ENCODE measurements around the gene UBE2F. TPM values are rescaled to one million over a fixed set of nuclear protein-coding genes. Genes with fewer than 3 reads are reported as not detected.

UBE2F gene
- total and polyA plus RNA-seq, 9 of the 15 experiments (the other 6 are each of a cell fraction or from before 2014, with no cell fraction given), result 18.1 to 88.1 (median 53.0) TPM

- Histone ChIP-seq H3K27ac (ENCODE audit: extremely low read depth, low read depth, low read length) (no peak overlapping the region; the same call in 2 of the 3 replicates), H3K9me1 (ENCODE audit: control insufficient read depth, insufficient read depth, low read length) (no peaks in the 10 kb centered on the region), H3K4me3 (no peak overlapping the region), H3K4me1 (replicated peaks in 1 of 2; ENCODE audit: control insufficient read depth in 2 of 2, insufficient read depth in 2 of 2, low read length in 2 of 2) (peaks cover 0 to 5% of the 10 kb centered on the region in 2 experiments; a peak in 1 of 5 replicates), H4K20me1 (replicated peaks; ENCODE audit: control insufficient read depth, insufficient read depth, low read length) (no peaks in the 10 kb centered on the region), H3K36me3 (ENCODE audit: control insufficient read depth, insufficient read depth, low read length) (peaks cover 65% of the 10 kb centered on the region), H3K9ac (ENCODE audit: insufficient read depth in 1 of 2, low read depth in 2 of 2, low read length in 2 of 2) (no peak overlapping the region), H3K79me2 (ENCODE audit: control insufficient read depth, insufficient read depth, low read length) (peaks cover 2% of the 10 kb centered on the region; the same call in 2 of the 3 replicates), H3K9me3 (replicated peaks; ENCODE audit: control insufficient read depth, insufficient read depth, low read depth, low read length) (no peaks in the 10 kb centered on the region), H2AFZ (ENCODE audit: low read depth, low read length) (no peak overlapping the region), H3K4me2 (ENCODE audit: insufficient read depth, low read length) (no peak overlapping the region), H3K27me3 (ENCODE audit: control insufficient read depth in 2 of 2, insufficient read depth in 2 of 2, low read length in 2 of 2) (no peaks in the 10 kb centered on the region)
- BruUV-seq (replicated peaks), result no TSS peak
- ChIA-PET POLR2A (interaction anchor here (0.7 kb wide), 1 partner anchor 14 kb away, joined by 3 read pairs; no protein-coding TSS in a partner anchor), CTCF (ENCODE audit: low intra/inter-chr PET ratio) (no interaction called here)
- in situ Hi-C loops (cut with MboI) (no loop called here), intact Hi-C loops (cut with micrococcal nuclease) (no loop called here)
- WGBS (ENCODE audit: insufficient coverage, low coverage, missing lambda C conversion rate), result 60% methylated on average over 1 of the region's 1 CpG
- no peak for DNase-seq (ENCODE audit: extremely low read depth in 1 of 4, low spot score in 3 of 4)
- no peak for FAIRE-seq
- peak; percentile 72 for ATAC-seq
- TF ChIP-seq ZNF143 (CRISPR knock-in tag; IDR thresholded peaks at IDR 0.05), result no peak
- no peak for TF ChIP-seq TAF7 (tag; IDR thresholded peaks at IDR 0.05)
- TF ChIP-seq ZNF584 (CRISPR knock-in tag; IDR thresholded peaks at IDR 0.05; ENCODE audit: low read depth), result 0 out of 2 replicates have a peak, but pooled peaks have one; percentile 30
- TF ChIP-seq ZBTB5 (IDR thresholded peaks at IDR 0.05), result no peak
- TF ChIP-seq STAG1 (CRISPR knock-in tag; IDR thresholded peaks at IDR 0.05; ENCODE audit: borderline replicate concordance), result no peak
- no peak for TF ChIP-seq ZFP30 (CRISPR knock-in tag; IDR thresholded peaks at IDR 0.05; ENCODE audit: borderline replicate concordance)
- TF ChIP-seq HMBOX1 (IDR thresholded peaks at IDR 0.05), result no peak
- TF ChIP-seq HMG20B (CRISPR knock-in tag; IDR thresholded peaks at IDR 0.05), result no peak
- TF ChIP-seq CEBPG (CRISPR knock-in tag; IDR thresholded peaks at IDR 0.05), result peak; percentile 79
- TF ChIP-seq CEBPG (tag; conservative IDR thresholded peaks at IDR 0.05 in 1 of 2, IDR thresholded peaks at IDR 0.05 in 1 of 2), result peak; percentile 89 to 90
- TF ChIP-seq CREB3 (tag; conservative IDR thresholded peaks at IDR 0.05; ENCODE audit: low read depth), result no peak
- peak; percentile 36; the same call in 1 of the 2 replicates for TF ChIP-seq CEBPB (tag; IDR thresholded peaks at IDR 0.05)
- peak; percentile 77 for TF ChIP-seq MEIS2 (IDR thresholded peaks at IDR 0.05; ENCODE audit: partially characterized antibody)
- TF ChIP-seq XRCC5 (IDR thresholded peaks at IDR 0.05; ENCODE audit: low read depth, low read length), result no peak
- TF ChIP-seq ASH1L (IDR thresholded peaks at IDR 0.05; ENCODE audit: borderline replicate concordance, low read depth, partially characterized antibody), result no peak
- 0 out of 2 replicates have a peak, but pooled peaks have one; percentile 12 for TF ChIP-seq ATF7 (IDR thresholded peaks at IDR 0.05)
- TF ChIP-seq ATF3 (IDR thresholded peaks at IDR 0.05), result peak; percentile 76; the same call in 1 of the 2 replicates
- TF ChIP-seq ATF3 (CRISPR knock-in tag; conservative IDR thresholded peaks at IDR 0.05), result no peak
- TF ChIP-seq ZNF347 (CRISPR knock-in tag; IDR thresholded peaks at IDR 0.05; ENCODE audit: low read depth), result no peak
- TF ChIP-seq TRIM24 (IDR thresholded peaks at IDR 0.05), result no peak
Observed at GRCh38 chr2:238077292-238077691, 110.5 kb downstream of the UBE2F start.

Measured in K562 (cell line).